H1 (cell line): ENCODE data around the gene TRAF3. TPM values are rescaled to one million over a fixed set of nuclear protein-coding genes. Genes with fewer than 3 reads are reported as not detected.

Experiments
- BACH1 ChIP-seq: IDR thresholded peaks from 2 replicates; pipeline ENCODE4 v1.6.1; 2012; ENCODE audit warnings: low read length, improper control_type of control experiment
- CBX5 ChIP-seq: fragments of 300-800, 300-1000 bp; sonication (generic); IDR thresholded peaks from 2 replicates; pipeline ENCODE4 v1.7.1; 2016; ENCODE audit warnings: antibody characterized with exemption, low read length, low read depth
- CHD7 ChIP-seq: fragments of 300-600 bp; sonication (generic); IDR thresholded peaks from 2 replicates; pipeline ENCODE4 v1.7.1; 2012; ENCODE audit warnings: low read length, moderate library complexity, mild to moderate bottlenecking, inconsistent platforms; ENCODE audit not compliant: insufficient replicate concordance
- EZH2 ChIP-seq: fragments of 200-600 bp; sonication (generic); IDR thresholded peaks from 2 replicates; pipeline ENCODE4 v1.7.1; 2012; ENCODE audit warnings: low read depth, mild to moderate bottlenecking, moderate library complexity, low read length, inconsistent platforms; ENCODE audit not compliant: severe bottlenecking
- GTF2F1 ChIP-seq: IDR thresholded peaks from 2 replicates; pipeline ENCODE4 v1.6.1; 2012; ENCODE audit warnings: low read depth, low read length, improper control_type of control experiment, borderline replicate concordance
- HDAC2 ChIP-seq, 2 experiments: fragments of 300-600 bp in 1 of 2; sonication (generic) in 1 of 2; IDR thresholded peaks; 2 replicates each; pipeline ENCODE4 v1.6.1; 2011 to 2012; ENCODE audit warnings: low read depth in 2 of 2, low read length in 2 of 2, mild to moderate bottlenecking in 2 of 2, moderate library complexity in 2 of 2, borderline replicate concordance in 1 of 2, inconsistent platforms in 1 of 2
- NRF1 ChIP-seq: IDR thresholded peaks from 2 replicates; pipeline ENCODE4 v1.6.1; 2011; ENCODE audit warnings: mild to moderate bottlenecking, low read depth, low read length, improper control_type of control experiment
- POLR2A ChIP-seq, 2 experiments: IDR thresholded peaks; 1 replicate in 1 of 2; 2 replicates in 1 of 2; pipeline ENCODE4 v1.6.1; 2011; ENCODE audit warnings: low read depth in 2 of 2, low read length in 2 of 2, mild to moderate bottlenecking in 2 of 2; ENCODE audit errors: control extremely low read depth in 1 of 2
- SIX5 ChIP-seq: IDR thresholded peaks from 2 replicates; pipeline ENCODE4 v1.6.1; 2011; ENCODE audit warnings: mild to moderate bottlenecking, low read depth, low read length
- SP1 ChIP-seq: IDR thresholded peaks from 2 replicates; pipeline ENCODE4 v1.6.1; 2011; ENCODE audit warnings: low read depth, low read length
- SRF ChIP-seq: IDR thresholded peaks from 2 replicates; pipeline ENCODE4 v1.6.1; 2011; ENCODE audit warnings: mild to moderate bottlenecking, low read depth, low read length, moderate library complexity
- TAF7 ChIP-seq: optimal IDR thresholded peaks from 2 replicates; pipeline ENCODE3; 2011; ENCODE audit warnings: low read depth, mild to moderate bottlenecking, inconsistent platforms, low read length, moderate library complexity, borderline replicate concordance
- TBP ChIP-seq: IDR thresholded peaks from 2 replicates; pipeline ENCODE4 v1.6.1; 2011; ENCODE audit warnings: low read depth, low read length, improper control_type of control experiment
- polyA plus RNA-seq, 7 experiments: library from polyadenylated mRNA; depleted of rRNA in 3 of 7; stranded (reverse) in 5 of 7; unstranded in 2 of 7; fragments of >200 nt in 5 of 7; fragments of 200-250 nt in 2 of 7; gene quantifications; 1 replicate in 5 of 7; 2 replicates in 1 of 7; 4 replicates in 1 of 7; pipeline versions ENCODE4 v1.2.1 to v1.2.3, GENCODE V29; 2011 to 2013; ENCODE audit warnings: missing spikeins in 2 of 7, mixed read lengths in 2 of 7
- total RNA-seq: library from RNA; stranded (reverse); fragmentation: NEBNext Ultra II Directional; extraction: Animal tissue kit (Norgen Biotek cat#: 25700); gene quantifications from 2 replicates; pipeline ENCODE4 v1.2.1, GENCODE V29; 2021

Gene TRAF3
- total and polyA plus RNA-seq, 2 of the 8 experiments (the other 6 are each of a cell fraction or from before 2014, with no cell fraction given), result 5.8 to 12.1 TPM

- TF ChIP-seq CHD7 (no peak), SIX5 (no peak), CBX5 (no peak), SRF (no peak), TAF7 (no peak), TBP (no peak), POLR2A (IDR thresholded peaks at IDR 0.05; ENCODE audit: control extremely low read depth in 1 of 2, low read depth in 2 of 2, low read length in 2 of 2) (no peak), GTF2F1 (no peak), NRF1 (no peak), BACH1 (no peak), HDAC2 (IDR thresholded peaks at IDR 0.05; ENCODE audit: borderline replicate concordance in 1 of 2, low read depth in 2 of 2, low read length in 2 of 2) (no peak), EZH2 (no peak), SP1 (no peak)
Observed at GRCh38 chr14:102957222-102957621, 180.0 kb downstream of the TRAF3 start (continued).
